ENCODE data around the gene PCSK6.

DNA sequence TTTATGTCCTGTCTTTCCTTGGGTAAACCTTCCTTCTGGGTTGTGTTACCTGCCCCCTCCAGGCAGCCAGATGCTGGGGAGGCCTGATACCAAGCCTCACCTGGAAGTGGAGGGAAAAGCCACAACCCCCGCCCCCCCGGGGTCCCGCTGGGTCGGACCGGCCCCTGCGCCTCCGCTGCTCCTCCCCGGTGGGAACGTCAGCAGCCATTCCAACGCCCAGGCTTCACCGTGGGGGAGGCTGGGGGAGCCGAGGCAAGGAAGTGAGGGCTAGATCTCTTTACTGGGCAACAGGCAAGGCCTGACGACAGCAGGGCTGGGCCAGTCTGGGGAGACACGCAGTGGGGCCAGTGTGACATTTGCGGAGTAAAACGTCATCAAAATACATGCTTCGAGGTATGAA lies 141.5 kb downstream of the PCSK6 start:
- TF ChIP-seq HMGA2 (CRISPR knock-in tag; IDR thresholded peaks at IDR 0.05) = no peak
- TF ChIP-seq, protein P1, sequence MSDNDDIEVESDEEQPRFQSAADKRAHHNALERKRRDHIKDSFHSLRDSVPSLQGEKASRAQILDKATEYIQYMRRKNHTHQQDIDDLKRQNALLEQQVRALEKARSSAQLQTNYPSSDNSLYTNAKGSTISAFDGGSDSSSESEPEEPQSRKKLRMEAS (CRISPR knock-in tag; IDR thresholded peaks at IDR 0.05) = no peak
